GM13976 (cell line): ENCODE measurements around the gene MORN4.
"Not testable (repeated sequence)": the region's sequence is repeated elsewhere in the genome, so short reads cannot be mapped to it uniquely, and the experiment has no call there.

Experiments
- DNase-seq: peaks from one replicate; pipeline ENCODE4 v3.0.0; 2012; ENCODE audit warnings: low spot score
- CTCF ChIP-seq: IDR thresholded peaks from 2 replicates; pipeline ENCODE4 v1.5.1; 2012; ENCODE audit warnings: borderline replicate concordance, mild to moderate bottlenecking; ENCODE audit not compliant: insufficient read depth; ENCODE audit errors: extremely low read depth, missing control alignments, control extremely low read depth
- in situ Hi-C: fragments of 300-500 bp; cut with MboI; formaldehyde crosslinking; loops from one replicate; pipeline ENCODE4 v1.12.0; 2022; ENCODE audit warnings: low sequenced_read_pairs, mixed read lengths, inconsistent platforms; ENCODE audit not compliant: unreplicated experiment

The MORN4 gene

GRCh38 chr10:97580421-97581367 is 52.6 kb downstream of the MORN4 start:
- DNase-seq, result no peak
- TF ChIP-seq CTCF, result no peak
- in situ Hi-C loops, result no loop called here

DNA sequence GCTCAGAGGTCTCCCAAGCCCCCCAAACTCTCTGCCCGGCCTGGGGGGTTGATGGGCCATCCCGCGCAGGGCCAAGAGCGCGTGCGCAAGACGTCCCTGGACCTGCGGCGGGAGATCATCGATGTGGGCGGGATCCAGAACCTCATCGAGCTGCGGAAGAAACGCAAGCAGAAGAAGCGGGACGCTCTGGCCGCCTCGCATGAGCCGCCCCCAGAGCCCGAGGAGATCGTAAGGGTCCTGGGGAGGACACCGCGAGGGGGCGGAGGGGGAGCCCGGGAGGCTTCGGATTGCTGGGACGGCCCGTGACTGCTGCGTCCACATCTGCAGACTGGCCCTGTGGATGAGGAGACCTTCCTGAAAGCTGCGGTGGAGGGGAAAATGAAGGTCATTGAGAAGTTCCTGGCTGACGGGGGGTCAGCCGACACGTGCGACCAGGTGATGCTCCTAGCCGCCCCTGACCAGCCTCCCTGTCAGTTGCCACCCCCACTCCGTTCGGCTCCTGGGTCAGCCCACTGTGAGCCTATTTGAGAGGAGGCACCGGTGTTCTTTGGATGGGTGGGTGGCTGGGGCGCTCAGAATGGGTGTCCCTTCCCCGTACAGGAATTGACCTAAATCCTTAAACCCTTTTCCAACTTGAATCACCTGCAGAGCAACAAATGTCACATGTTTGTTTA is 55.0 kb downstream of the MORN4 start:
- in situ Hi-C loops, result no loop called here
- TF ChIP-seq CTCF, result no peak

GRCh38 chr10:97577701-97578100 is 55.6 kb downstream of the MORN4 start:
- in situ Hi-C loops, result no loop called here
- TF ChIP-seq CTCF, result no peak

More for the DNA sequence above, 55.0 kb downstream of the MORN4 start:
- no peak for DNase-seq

GRCh38 chr10:97576487-97576886 is 56.8 kb downstream of the MORN4 start:
- DNase-seq, in situ Hi-C loops: not testable (repeated sequence)

More at GRCh38 chr10:97577701-97578100, 55.6 kb downstream of the MORN4 start:
- no peak for DNase-seq

- in situ Hi-C loops, result no loop called here
- no peak for TF ChIP-seq CTCF
- DNase-seq, result no peak
Measured at GRCh38 chr10:97575127-97575668, 58.1 kb downstream of the MORN4 start.

DNA sequence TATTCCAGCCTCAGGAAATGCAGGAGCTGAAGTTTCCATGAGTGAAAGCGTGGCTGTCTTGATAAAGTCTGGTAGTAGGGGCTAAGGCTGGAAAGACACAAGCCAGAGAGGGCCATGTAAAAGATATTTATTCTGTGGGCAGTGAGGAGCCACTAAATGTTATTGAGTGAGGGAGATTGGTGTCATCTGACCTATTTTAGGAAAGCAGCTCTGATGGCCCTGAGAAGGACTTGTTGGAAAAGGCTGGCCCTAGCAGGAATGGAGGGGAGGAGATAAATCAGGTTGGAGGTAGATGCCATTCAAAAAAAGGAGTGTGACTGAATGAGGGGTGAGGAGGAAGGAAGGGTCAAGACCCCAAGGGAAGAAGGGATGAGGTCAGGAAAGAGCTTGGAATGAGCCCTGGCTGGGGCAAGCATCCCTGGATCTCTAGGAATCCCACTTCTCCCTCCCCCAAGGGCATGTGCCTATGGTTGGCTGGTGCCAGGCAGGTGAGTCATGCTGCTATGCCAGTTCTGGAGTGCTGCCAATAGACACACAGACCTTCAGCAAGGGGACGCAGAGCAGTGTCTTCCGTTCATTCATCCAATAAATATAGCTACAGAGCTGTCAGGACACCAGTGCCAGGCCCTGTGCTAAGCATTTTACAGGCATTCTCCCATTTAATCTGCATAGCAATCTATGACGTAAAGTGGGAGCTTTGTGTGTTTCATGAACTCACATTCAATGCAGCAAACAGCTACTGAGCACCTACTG is 58.8 kb downstream of the MORN4 start:
- TF ChIP-seq CTCF, result no peak
- no peak for DNase-seq
- in situ Hi-C loops, result no loop called here
